IPS-18a (cell line): ENCODE results near the gene TBPL2.

Source experiments
- H3K27ac ChIP-seq: one replicate; pipeline ENCODE4 v1.5.1; 2013; ENCODE audit warnings: low read length
- H3K27me3 ChIP-seq: one replicate; pipeline ENCODE4 v1.6.1; 2013; ENCODE audit warnings: mild to moderate bottlenecking, low read length; ENCODE audit not compliant: control insufficient read depth, insufficient read depth
- H3K36me3 ChIP-seq: one replicate; pipeline ENCODE4 v1.6.1; 2013; ENCODE audit warnings: low read depth, low read length; ENCODE audit not compliant: control insufficient read depth
- H3K4me1 ChIP-seq: one replicate; pipeline ENCODE4 v1.6.1; 2013; ENCODE audit warnings: low read depth, low read length; ENCODE audit not compliant: control insufficient read depth
- H3K4me3 ChIP-seq: one replicate; pipeline ENCODE4 v1.5.1; 2013; ENCODE audit warnings: low read length
- H3K9ac ChIP-seq: one replicate; pipeline ENCODE4 v1.6.1; 2013; ENCODE audit warnings: mild to moderate bottlenecking, low read length, moderate library complexity
- H3K9me3 ChIP-seq: one replicate; pipeline ENCODE4 v1.6.1; 2013; ENCODE audit warnings: low read depth, low read length; ENCODE audit not compliant: control insufficient read depth

TBPL2 gene

DNA sequence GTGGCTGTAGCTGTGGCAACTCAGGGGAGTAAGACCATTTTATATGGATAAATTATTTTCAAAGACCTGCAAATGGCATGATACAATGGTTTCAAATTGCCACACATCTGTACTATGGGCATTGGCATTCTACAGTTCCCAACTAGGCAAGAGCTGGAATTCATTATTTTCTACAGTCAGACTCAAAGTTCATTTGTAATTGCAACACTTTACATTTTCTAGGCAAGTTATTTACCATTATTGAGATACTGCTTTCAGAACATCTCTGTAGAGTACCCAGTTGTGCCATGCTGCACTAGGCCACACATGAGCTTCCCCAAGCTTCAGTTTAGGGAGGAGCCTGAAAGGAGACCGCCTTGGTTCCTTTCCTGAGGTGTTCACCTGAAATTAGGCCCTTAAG, 20.8 kb downstream of the TBPL2 start:
- Histone ChIP-seq H3K9me3 (no peaks in the 10 kb centered on the region), H3K9ac (no peak overlapping the region), H3K27ac (no peak overlapping the region), H3K4me1 (no peaks in the 10 kb centered on the region), H3K36me3 (no peaks in the 10 kb centered on the region), H3K4me3 (no peak overlapping the region), H3K27me3 (no peaks in the 10 kb centered on the region)

DNA sequence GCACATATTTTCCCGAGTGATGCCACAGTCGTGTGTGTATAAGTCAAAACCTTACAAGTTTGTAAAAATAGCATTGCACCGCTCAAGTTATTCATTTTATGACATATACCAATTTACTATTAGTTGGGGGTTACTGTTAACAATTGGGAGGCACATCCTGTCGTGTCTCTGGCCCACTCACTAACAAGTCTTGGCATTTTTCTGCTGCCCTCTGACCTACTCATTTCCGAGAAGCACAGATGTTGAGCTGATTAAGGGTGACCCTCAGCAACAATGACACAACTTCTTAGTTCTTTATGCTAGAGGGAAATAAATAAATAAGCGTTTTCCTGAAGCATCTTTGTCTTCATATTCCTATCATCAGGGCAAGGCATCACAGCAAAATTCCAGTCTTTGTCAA, 22.0 kb downstream of the TBPL2 start:
- H3K27me3 ChIP-seq: no peaks in the 10 kb centered on the region
- no peaks in the 10 kb centered on the region for H3K4me1 ChIP-seq
- H3K9ac ChIP-seq: no peak overlapping the region
- no peaks in the 10 kb centered on the region for H3K36me3 ChIP-seq
- H3K4me3 ChIP-seq: no peak overlapping the region
- H3K27ac ChIP-seq: no peak overlapping the region
- no peaks in the 10 kb centered on the region for H3K9me3 ChIP-seq

DNA sequence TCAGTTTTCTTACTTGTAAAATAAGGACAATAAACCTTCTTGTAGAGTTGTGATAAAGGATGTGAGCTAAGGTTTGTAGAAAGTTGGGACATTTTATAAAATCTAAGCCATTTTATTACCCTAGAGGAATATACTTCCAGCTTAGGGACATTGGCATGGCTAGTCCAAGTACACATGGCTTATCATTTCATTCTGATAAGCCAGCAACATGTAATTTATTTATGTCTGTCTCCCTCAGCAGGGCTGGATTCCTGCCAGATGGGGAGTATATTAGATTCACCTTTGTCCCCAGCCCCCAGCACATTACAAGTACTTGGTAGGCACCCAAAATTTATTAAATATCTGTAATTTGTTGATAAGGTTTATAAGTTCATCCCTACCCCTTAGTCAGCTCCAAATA, 22.5 kb downstream of the TBPL2 start:
- Histone ChIP-seq H3K36me3 (no peaks in the 10 kb centered on the region), H3K9me3 (no peaks in the 10 kb centered on the region), H3K27ac (no peak overlapping the region), H3K9ac (no peak overlapping the region), H3K27me3 (no peaks in the 10 kb centered on the region), H3K4me3 (no peak overlapping the region), H3K4me1 (no peaks in the 10 kb centered on the region)

DNA sequence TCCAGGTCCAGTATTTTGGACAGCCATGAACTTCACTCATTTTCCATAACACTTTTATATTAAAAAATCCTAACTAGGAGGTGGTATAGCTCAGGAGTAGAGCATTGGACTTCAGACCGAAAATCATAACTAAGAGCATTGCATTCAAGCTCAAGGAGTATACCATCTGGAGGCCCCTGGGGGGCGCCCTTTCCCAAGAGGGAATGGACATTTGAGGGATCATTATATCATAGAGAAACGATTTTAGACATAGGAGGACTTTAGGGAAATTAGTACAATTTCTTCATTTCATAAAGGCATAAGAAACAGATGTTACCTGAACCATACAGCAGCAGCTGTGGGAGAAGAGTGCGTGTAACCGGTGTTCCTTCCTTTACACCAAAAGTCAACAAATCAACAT, 23.6 kb downstream of the TBPL2 start:
- Histone ChIP-seq H3K4me3 (no peak overlapping the region), H3K36me3 (no peaks in the 10 kb centered on the region), H3K4me1 (peaks cover 6% of the 10 kb centered on the region), H3K9ac (no peak overlapping the region), H3K27me3 (no peaks in the 10 kb centered on the region), H3K9me3 (no peaks in the 10 kb centered on the region), H3K27ac (no peak overlapping the region)

DNA sequence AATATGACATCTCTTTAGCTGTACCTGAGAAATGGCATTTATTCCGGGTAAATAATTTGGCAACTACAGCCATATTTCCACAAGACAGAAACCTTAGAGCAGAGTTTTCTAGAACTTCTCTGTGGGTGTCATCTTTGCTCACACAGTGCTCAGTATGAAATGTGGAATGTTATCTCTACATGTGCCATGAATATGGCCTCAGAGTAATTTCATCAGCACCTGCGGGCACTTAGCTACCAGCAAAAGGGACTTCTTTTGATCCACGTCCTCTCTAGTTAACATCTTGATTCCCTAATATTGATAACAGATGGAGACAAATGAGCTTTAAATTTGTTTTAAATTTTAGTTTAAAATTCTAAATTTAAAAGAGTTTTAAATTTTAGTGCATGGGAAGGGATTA, 25.9 kb downstream of the TBPL2 start:
- Histone ChIP-seq H3K9ac (no peak overlapping the region), H3K4me1 (peaks cover 12% of the 10 kb centered on the region), H3K36me3 (no peaks in the 10 kb centered on the region), H3K9me3 (no peaks in the 10 kb centered on the region), H3K27ac (no peak overlapping the region), H3K27me3 (no peaks in the 10 kb centered on the region), H3K4me3 (no peak overlapping the region)

DNA sequence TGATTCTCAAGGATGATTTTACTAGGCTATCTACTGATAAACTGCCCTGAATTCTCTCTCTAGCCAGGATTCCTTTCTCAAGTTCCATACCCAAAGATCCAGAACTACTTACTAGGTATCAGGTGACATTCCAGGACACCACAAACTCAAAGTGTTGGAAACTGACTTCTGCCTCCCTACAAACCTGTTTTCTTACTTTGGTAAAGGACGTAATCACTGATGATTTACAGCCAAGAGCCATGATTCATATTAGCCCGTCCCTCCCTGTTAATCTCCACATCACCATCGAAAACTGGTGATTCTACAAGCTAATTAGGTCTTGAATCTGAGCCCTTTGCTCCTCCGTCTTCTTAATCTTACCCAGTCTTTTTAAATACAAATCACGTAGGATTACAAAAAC, 27.7 kb downstream of the TBPL2 start:
- no peak overlapping the region for H3K4me3 ChIP-seq
- no peak overlapping the region for H3K27ac ChIP-seq
- H3K27me3 ChIP-seq: no peaks in the 10 kb centered on the region
- H3K4me1 ChIP-seq: peaks cover 12% of the 10 kb centered on the region
- H3K36me3 ChIP-seq: no peaks in the 10 kb centered on the region
- no peak overlapping the region for H3K9ac ChIP-seq
- H3K9me3 ChIP-seq: no peaks in the 10 kb centered on the region

DNA sequence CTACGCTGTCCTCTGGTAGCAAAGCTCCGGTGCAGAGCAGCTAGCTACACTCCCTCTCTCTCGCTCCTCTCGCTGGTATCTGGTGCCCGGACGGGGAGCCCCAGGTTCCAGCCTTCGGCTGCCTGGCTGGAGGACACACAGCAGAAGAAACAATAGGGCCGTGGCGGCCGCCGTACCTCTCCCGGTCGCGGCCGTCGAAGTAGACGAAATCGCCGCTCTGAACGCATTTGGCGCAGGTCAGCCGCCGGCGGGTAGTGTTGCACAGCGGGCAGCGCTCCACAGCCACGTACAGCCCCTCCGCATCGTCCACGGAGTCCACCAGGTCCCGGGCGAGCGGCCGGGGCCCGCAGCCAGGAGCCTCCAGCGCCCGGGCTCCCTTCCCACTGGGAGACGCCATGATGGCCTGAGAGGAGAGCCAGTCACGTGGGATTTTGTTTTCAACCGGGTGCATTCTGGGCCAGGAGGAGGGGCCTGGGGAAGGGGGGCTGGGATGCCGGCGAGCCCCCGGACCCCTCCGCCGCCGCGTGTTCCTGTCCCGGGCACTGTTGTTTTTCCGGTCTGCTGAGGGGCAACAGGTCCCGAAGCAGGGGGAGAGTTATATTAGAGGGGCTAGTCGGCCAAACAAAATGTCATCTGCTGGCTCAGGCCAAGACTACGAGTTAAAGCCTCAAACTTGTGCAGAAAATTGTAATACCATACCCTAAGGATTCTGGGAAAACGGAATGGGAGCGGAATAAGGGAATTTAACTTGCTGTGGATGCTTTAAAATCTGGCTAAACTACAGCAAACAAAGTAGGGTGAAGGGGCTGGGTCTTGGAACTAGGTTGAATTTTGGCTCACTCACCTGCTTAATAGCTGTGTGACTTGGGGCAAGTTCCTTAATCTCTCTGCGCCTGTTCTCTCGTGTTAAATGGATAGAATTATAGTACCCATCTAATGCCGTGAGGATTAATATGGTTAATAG, 28.7 kb downstream of the TBPL2 start, which contains the start of gene ATG14:
TSS of gene ATG14 (minus strand) at position 405 of the 964 bp plus-strand sequence. CDS start at position 397, 8 bp downstream.
- H3K4me1 ChIP-seq: peaks cover 12% of the 10 kb centered on the region
- H3K4me3 ChIP-seq: peak within 1 kb of the TSS; percentile 95
- H3K9ac ChIP-seq: peak within 1 kb of the TSS; percentile 90
- H3K36me3 ChIP-seq: no peaks in the 10 kb centered on the region
- peak within 1 kb of the TSS; percentile 72 for H3K27ac ChIP-seq
- no peaks in the 10 kb centered on the region for H3K9me3 ChIP-seq
- H3K27me3 ChIP-seq: no peaks in the 10 kb centered on the region

DNA sequence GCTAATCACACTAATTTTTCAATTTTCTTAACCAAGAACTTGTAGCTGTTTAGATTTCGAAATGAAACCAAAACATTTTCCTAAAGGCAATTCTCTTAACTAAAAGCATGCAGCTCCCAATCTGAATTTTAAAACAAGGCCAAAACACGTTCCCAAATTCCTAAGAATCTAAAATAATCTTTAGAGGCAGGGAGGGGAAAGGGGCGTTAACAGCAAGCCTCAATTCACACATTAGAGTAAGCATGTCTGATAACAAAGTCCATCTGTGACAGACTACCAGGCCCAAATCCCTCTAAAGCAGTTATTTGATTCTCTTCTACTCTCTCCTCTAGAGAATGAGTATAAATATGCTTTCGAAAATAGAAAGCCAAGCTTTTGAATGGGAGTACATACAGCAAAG, 29.5 kb downstream of the TBPL2 start:
- H3K36me3 ChIP-seq: no peaks in the 10 kb centered on the region
- no peaks in the 10 kb centered on the region for H3K9me3 ChIP-seq
- H3K9ac ChIP-seq: peak overlapping the region; percentile 90
- H3K27ac ChIP-seq: peak overlapping the region; percentile 72
- H3K4me1 ChIP-seq: peaks cover 12% of the 10 kb centered on the region
- peak overlapping the region; percentile 95 for H3K4me3 ChIP-seq
- H3K27me3 ChIP-seq: no peaks in the 10 kb centered on the region

DNA sequence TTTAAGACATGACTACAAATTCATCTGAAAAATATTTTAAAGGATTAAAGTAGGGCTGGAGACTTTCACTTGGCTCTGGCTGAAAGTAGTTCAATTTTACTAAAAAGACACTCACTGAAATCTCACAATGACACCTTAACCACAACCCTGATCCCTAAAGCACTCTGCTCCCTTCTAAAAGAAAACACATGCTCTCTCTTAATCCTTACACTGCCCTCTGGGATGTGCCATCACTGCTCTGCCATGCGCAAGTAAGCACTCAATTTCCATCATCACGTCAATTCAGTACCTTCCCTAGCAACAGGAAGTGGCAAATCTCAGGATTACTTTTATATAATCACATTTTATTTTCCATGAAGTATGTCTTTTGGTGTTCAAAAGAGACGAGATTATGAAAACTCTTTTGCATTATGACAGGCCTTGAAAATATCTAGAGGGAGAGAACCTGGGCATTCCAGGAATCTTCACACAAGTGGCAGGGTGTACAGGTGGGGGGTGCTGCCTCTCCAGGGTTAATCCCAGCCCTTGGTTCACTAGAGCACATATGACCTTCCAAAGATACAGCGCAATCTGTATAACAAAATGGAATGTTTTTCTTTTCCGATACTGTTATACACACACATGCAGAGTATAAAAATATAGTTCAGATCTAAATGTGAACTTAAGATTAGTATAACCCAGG, 36.1 kb downstream of the TBPL2 start:
- H3K36me3 ChIP-seq: no peaks in the 10 kb centered on the region
- H3K27ac ChIP-seq: no peak overlapping the region
- no peaks in the 10 kb centered on the region for H3K4me1 ChIP-seq
- no peak overlapping the region for H3K9ac ChIP-seq
- no peaks in the 10 kb centered on the region for H3K27me3 ChIP-seq
- no peaks in the 10 kb centered on the region for H3K9me3 ChIP-seq
- no peak overlapping the region for H3K4me3 ChIP-seq

DNA sequence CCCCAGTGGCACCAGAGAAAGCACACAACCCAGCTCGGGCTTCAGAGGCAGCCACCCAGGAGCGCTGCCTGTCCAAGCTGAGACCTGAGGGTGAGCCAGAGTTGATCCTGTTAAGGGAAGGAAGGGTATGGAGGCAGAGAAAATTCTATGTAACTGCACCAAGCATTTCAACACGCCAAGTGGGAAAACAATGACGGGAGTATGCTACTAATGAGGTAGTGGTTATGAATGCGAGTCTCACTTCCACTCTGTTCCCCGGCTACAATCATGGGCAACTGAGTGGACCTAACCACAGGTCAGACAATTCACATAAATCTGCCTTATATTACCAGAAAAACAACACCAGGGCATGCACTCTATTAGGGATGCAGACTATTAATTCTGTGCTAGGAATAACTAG, 38.7 kb downstream of the TBPL2 start:
- Histone ChIP-seq H3K4me1 (no peaks in the 10 kb centered on the region), H3K4me3 (no peak overlapping the region)

DNA sequence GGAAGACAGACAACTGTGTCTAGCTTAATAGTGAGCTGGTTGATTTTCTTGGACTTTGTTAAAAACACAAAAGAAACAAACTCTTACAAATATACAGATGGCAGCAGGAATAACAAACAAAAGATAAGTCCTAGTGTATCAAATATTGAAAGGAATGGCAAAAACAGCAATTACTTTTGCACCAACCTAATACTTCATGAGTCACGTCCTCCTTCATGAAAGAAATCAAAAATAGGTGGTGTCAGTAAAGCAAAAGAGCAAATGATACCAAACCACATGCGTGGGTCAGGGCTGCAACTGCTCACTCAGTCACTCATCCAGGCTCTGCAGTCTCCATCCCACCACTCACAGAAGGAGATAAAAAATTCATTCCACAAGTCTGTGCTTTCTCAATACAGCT, 40.6 kb downstream of the TBPL2 start:
- no peak overlapping the region for H3K4me3 ChIP-seq
- no peak overlapping the region for H3K27ac ChIP-seq
- H3K27me3 ChIP-seq: no peaks in the 10 kb centered on the region

More for the DNA sequence above, 38.7 kb downstream of the TBPL2 start:
- Histone ChIP-seq H3K27ac (no peak overlapping the region), H3K27me3 (no peaks in the 10 kb centered on the region), H3K9ac (no peak overlapping the region), H3K9me3 (no peaks in the 10 kb centered on the region), H3K36me3 (no peaks in the 10 kb centered on the region)

More for the DNA sequence above, 40.6 kb downstream of the TBPL2 start:
- Histone ChIP-seq H3K9me3 (no peaks in the 10 kb centered on the region), H3K4me1 (no peaks in the 10 kb centered on the region), H3K36me3 (no peaks in the 10 kb centered on the region), H3K9ac (no peak overlapping the region)
